GM23338 (cell line): ENCODE results near the gene HSD17B1. TPM values are rescaled to one million over a fixed set of nuclear protein-coding genes. Genes with fewer than 3 reads are reported as not detected.

ENCODE experiments used
- ATAC-seq: fragments of 200-7000 bp; cut with Tn5 transposase; 3 replicates; pipeline ENCODE4 v1.9.1; 2020
- DNase-seq: peaks from one replicate; pipeline ENCODE4 v3.0.0-alpha.2; 2015; ENCODE audit warnings: low spot score
- H2AFZ ChIP-seq: fragments of 200-600 bp; sonication (generic); 2 replicates; pipeline ENCODE4 v1.8.0; 2016; ENCODE audit warnings: antibody characterized with exemption, mild to moderate bottlenecking, moderate library complexity
- H3F3A ChIP-seq: fragments of 200-600 bp; sonication (generic); replicated peaks from 2 replicates; pipeline ENCODE4 v1.8.0; 2017; ENCODE audit warnings: antibody characterized with exemption, mixed run types, low read depth
- H3K27ac ChIP-seq: fragments of 200-600 bp; sonication (generic); 2 replicates; pipeline ENCODE4 v1.6.1; 2016; ENCODE audit warnings: low read depth
- H3K27me3 ChIP-seq: fragments of 200-600 bp; sonication (generic); 2 replicates; pipeline ENCODE4 v1.8.0; 2016; ENCODE audit warnings: mild to moderate bottlenecking, mixed run types, moderate library complexity; ENCODE audit not compliant: insufficient read depth
- H3K36me3 ChIP-seq: fragments of 200-600 bp; sonication (generic); 2 replicates; pipeline ENCODE4 v1.8.0; 2016; ENCODE audit warnings: mild to moderate bottlenecking; ENCODE audit not compliant: insufficient read depth
- H3K4me1 ChIP-seq: fragments of 200-600 bp; sonication (generic); 2 replicates; pipeline ENCODE4 v1.8.0; 2016; ENCODE audit warnings: mild to moderate bottlenecking, moderate library complexity; ENCODE audit not compliant: insufficient read depth
- H3K4me2 ChIP-seq: fragments of 200-600 bp; sonication (generic); 2 replicates; pipeline ENCODE4 v1.7.1; 2017; ENCODE audit warnings: mixed run types
- H3K4me3 ChIP-seq: fragments of 200-600 bp; sonication (generic); 2 replicates; pipeline ENCODE4 v1.6.1; 2016; ENCODE audit warnings: mixed run types
- H3K79me2 ChIP-seq: fragments of 200-600 bp; sonication (generic); replicated peaks from 2 replicates; pipeline ENCODE4 v1.8.0; 2017; ENCODE audit warnings: mild to moderate bottlenecking; ENCODE audit not compliant: insufficient read depth
- H3K9me2 ChIP-seq: fragments of 200-600 bp; sonication (generic); 2 replicates; pipeline ENCODE4 v1.8.0; 2017; ENCODE audit not compliant: insufficient read depth
- H4K20me1 ChIP-seq: fragments of 200-600 bp; sonication (generic); replicated peaks from 2 replicates; pipeline ENCODE4 v1.8.0; 2017; ENCODE audit warnings: mild to moderate bottlenecking; ENCODE audit not compliant: insufficient read depth
- H3K27ac Mint-ChIP-seq: 2 replicates; pipeline ENCODE4 v1.8.0; 2020; ENCODE audit warnings: inconsistent platforms, mild to moderate bottlenecking, moderate library complexity, mixed read lengths
- H3K27me3 Mint-ChIP-seq: 3 replicates; pipeline ENCODE4 v1.8.0; 2022; ENCODE audit warnings: low read depth, mild to moderate bottlenecking, moderate library complexity, mixed read lengths, inconsistent platforms; ENCODE audit not compliant: insufficient read depth, poor library complexity
- H3K36me3 Mint-ChIP-seq: 3 replicates; pipeline ENCODE4 v1.8.0; 2021; ENCODE audit warnings: low read depth, mild to moderate bottlenecking, inconsistent platforms, moderate library complexity, mixed read lengths
- H3K4me1 Mint-ChIP-seq: 3 replicates; pipeline ENCODE4 v1.8.0; 2020; ENCODE audit warnings: mild to moderate bottlenecking, inconsistent platforms, mixed read lengths
- H3K4me3 Mint-ChIP-seq: 3 replicates; pipeline ENCODE4 v1.8.0; 2021; ENCODE audit warnings: moderate library complexity, mild to moderate bottlenecking, inconsistent platforms, mixed read lengths
- H3K9me3 Mint-ChIP-seq: 3 replicates; pipeline ENCODE4 v1.8.0; 2020; ENCODE audit warnings: moderate library complexity, mild to moderate bottlenecking, inconsistent platforms, mixed read lengths
- CREB1 ChIP-seq: fragments of 250-450 bp; sonication (Bioruptor Pico); IDR thresholded peaks from 2 replicates; pipeline ENCODE4 v1.5.0; 2020; ENCODE audit warnings: low read depth, mild to moderate bottlenecking, moderate library complexity
- CTCF ChIP-seq, 2 experiments: fragments of 200-600 bp in 1 of 2; sonication (generic) in 1 of 2; conservative IDR thresholded peaks; 2 replicates each; pipeline versions ENCODE4 v1.5.1 to v1.6.1; 2016 to 2017; ENCODE audit warnings: antibody characterized with exemption in 2 of 2, low read depth in 2 of 2, mild to moderate bottlenecking in 2 of 2, moderate library complexity in 1 of 2
- ETS1 ChIP-seq: IDR thresholded peaks from 2 replicates; pipeline ENCODE4 v1.6.1; 2016; ENCODE audit warnings: antibody characterized with exemption
- EZH2 ChIP-seq: fragments of 200-600 bp; sonication (generic); IDR thresholded peaks from one replicate; pipeline ENCODE4 v1.8.0; 2017; ENCODE audit warnings: antibody characterized with exemption, mild to moderate bottlenecking, low read depth; ENCODE audit not compliant: unreplicated experiment
- EZH2phosphoT487 ChIP-seq: fragments of 200-600 bp; sonication (generic); IDR thresholded peaks from one replicate; pipeline ENCODE4 v1.8.1; 2018; ENCODE audit warnings: antibody characterized with exemption; ENCODE audit not compliant: unreplicated experiment
- JUNB ChIP-seq: IDR thresholded peaks from one replicate; pipeline ENCODE4 v1.6.1; 2016; ENCODE audit warnings: antibody characterized with exemption; ENCODE audit not compliant: unreplicated experiment
- NANOG ChIP-seq: IDR thresholded peaks from 2 replicates; pipeline ENCODE4 v1.6.1; 2016; ENCODE audit warnings: antibody characterized with exemption, borderline replicate concordance
- POLR2AphosphoS5 ChIP-seq: IDR thresholded peaks from 2 replicates; pipeline ENCODE4 v1.6.1; 2016; ENCODE audit warnings: antibody characterized with exemption, low read depth
- REST ChIP-seq: IDR thresholded peaks from one replicate; pipeline ENCODE4 v1.6.1; 2018; ENCODE audit warnings: antibody characterized with exemption; ENCODE audit not compliant: unreplicated experiment
- STAT1 ChIP-seq: IDR thresholded peaks from one replicate; pipeline ENCODE4 v1.6.1; 2016; ENCODE audit warnings: antibody characterized with exemption; ENCODE audit not compliant: unreplicated experiment
- ZNF114 ChIP-seq: fragments of 250-450 bp; sonication (Bioruptor Pico); IDR thresholded peaks from 2 replicates; pipeline ENCODE4 v1.5.0; 2020; ENCODE audit warnings: mild to moderate bottlenecking, moderate library complexity
- ZNF331 ChIP-seq: fragments of 250-450 bp; sonication (Bioruptor Pico); IDR thresholded peaks from 2 replicates; pipeline ENCODE4 v1.5.0; 2020; ENCODE audit warnings: low read depth, mild to moderate bottlenecking, moderate library complexity
- ZNF462 ChIP-seq: fragments of 250-450 bp; sonication (Bioruptor Pico); IDR thresholded peaks from 2 replicates; pipeline ENCODE4 v1.5.0; 2020; ENCODE audit warnings: mild to moderate bottlenecking, moderate library complexity
- polyA plus RNA-seq: library from polyadenylated mRNA; unstranded; fragments of >200 nt; fragmentation: Nextera tagmentation; extraction: Ambion mirVana; gene quantifications from 2 replicates; pipeline ENCODE4 v1.2.1, GENCODE V29; 2016
- total RNA-seq: library from RNA; depleted of rRNA; stranded (reverse); fragments of >200 nt; shearing (Covaris generic); gene quantifications from 2 replicates; pipeline ENCODE4 v1.2.3, GENCODE V29; 2014

Gene HSD17B1
- total and polyA plus RNA-seq, 2 experiments from 2014 or later = 0.97 to 1.7 TPM

GRCh38 chr17:42584880-42585279 lies 32.2 kb downstream of the HSD17B1 start:
- Histone ChIP-seq H3K27ac (no peak overlapping the region), H3F3A (peaks cover under 1% of the 10 kb centered on the region; the same call in 1 of the 2 replicates), H3K27me3 (no peaks in the 10 kb centered on the region), H3K79me2 (no peaks in the 10 kb centered on the region), H3K9me2 (no peaks in the 10 kb centered on the region), H2AFZ (no peak overlapping the region), H4K20me1 (0 out of 2 replicates have a peak, but pooled peaks cover 4% of the 10 kb centered on the region), H3K4me3 (no peak overlapping the region), H3K4me1 (no peaks in the 10 kb centered on the region), H3K4me2 (no peak overlapping the region), H3K36me3 (peaks cover 29% of the 10 kb centered on the region)
- H3K4me3 Mint-ChIP-seq = no peak overlapping the region
- no peak for TF ChIP-seq JUNB
- no peak for TF ChIP-seq ZNF462 (CRISPR knock-in tag)
- no peak for TF ChIP-seq ETS1
- no peak for TF ChIP-seq STAT1
- no peak for TF ChIP-seq NANOG
- no peak for TF ChIP-seq CREB1 (CRISPR knock-in tag)
- TF ChIP-seq REST = no peak
- no peak for TF ChIP-seq ZNF114 (CRISPR knock-in tag)
- TF ChIP-seq CTCF (conservative IDR thresholded peaks at IDR 0.05; ENCODE audit: low read depth in 2 of 2) = no peak
- no peak for TF ChIP-seq POLR2AphosphoS5
- no peak for TF ChIP-seq ZNF331 (CRISPR knock-in tag)
- TF ChIP-seq EZH2phosphoT487 = no peak
- TF ChIP-seq EZH2 = no peak
- DNase-seq = no peak
- no peaks in the 10 kb centered on the region for H3K4me1 Mint-ChIP-seq
- H3K27me3 Mint-ChIP-seq = peaks cover 5% of the 10 kb centered on the region
- H3K36me3 Mint-ChIP-seq = peaks cover 62% of the 10 kb centered on the region
- H3K9me3 Mint-ChIP-seq = no peaks in the 10 kb centered on the region
- no peak for ATAC-seq
- H3K27ac Mint-ChIP-seq = no peak overlapping the region
